Activated CD4-positive, alpha-beta T cell treated with anti-CD3 and anti-CD28 coated beads for 36 hours (primary cell): Measurements from ENCODE around the gene UCHL1. TPM values are rescaled to one million over a fixed set of nuclear protein-coding genes. Genes with fewer than 3 reads are reported as not detected.
A peak's percentile ranks its signal among the peaks of the same experiment; 100 is the strongest.

Experiments used
- ATAC-seq: fragments of 200-7000 bp; cut with Tn5 transposase; one replicate; pipeline ENCODE4 v1.10.0; 2021; ENCODE audit warnings: mild to moderate bottlenecking, moderate library complexity
- CTCF ChIA-PET: fragments of 350-600 bp; sonication (Branson Sonifier 250); formaldehyde crosslinking; loops from one replicate; lab custom pipeline; 2021; ENCODE audit warnings: antibody characterized with exemption; lab: Charles Lee
- POLR2A ChIA-PET: fragments of 350-600 bp; sonication (Branson Sonifier 250); formaldehyde crosslinking; loops from one replicate; lab custom pipeline; 2021; ENCODE audit warnings: antibody characterized with exemption, inconsistent platforms; lab: Charles Lee
- DNase-seq: peaks from one replicate; pipeline ENCODE4 v3.0.0-alpha.2; 2020
- H3K27ac Mint-ChIP-seq: one replicate; pipeline ENCODE4 v1.8.0; 2021; ENCODE audit warnings: mixed read lengths
- H3K27me3 Mint-ChIP-seq: one replicate; pipeline ENCODE4 v1.8.0; 2021; ENCODE audit warnings: mixed read lengths
- H3K36me3 Mint-ChIP-seq: one replicate; pipeline ENCODE4 v1.8.0; 2021; ENCODE audit warnings: low read depth, mixed read lengths
- H3K4me1 Mint-ChIP-seq: one replicate; pipeline ENCODE4 v1.8.0; 2021; ENCODE audit warnings: mixed read lengths
- H3K4me3 Mint-ChIP-seq: one replicate; pipeline ENCODE4 v1.8.0; 2021; ENCODE audit warnings: mild to moderate bottlenecking, moderate library complexity, mixed read lengths
- H3K9me3 Mint-ChIP-seq: one replicate; pipeline ENCODE4 v1.8.0; 2021; ENCODE audit warnings: low read depth, mixed read lengths
- intact Hi-C, 2 experiments: fragments of 100-400 bp; cut with DNase I in 1 of 2; cut with micrococcal nuclease in 1 of 2; formaldehyde crosslinking; loops; one replicate each; pipeline versions ENCODE4 v1.14.2 to v1.15.1; 2022 to 2024; cut with DNase I, micrococcal nuclease
- total RNA-seq, 2 experiments: library from RNA; stranded (reverse); gene quantifications; one replicate each; pipeline ENCODE4 v1.2.3, GENCODE V29; 2021

Gene UCHL1
- total RNA-seq, 2 experiments from 2014 or later: 1.5 to 1.7 TPM

GRCh38 chr4:41215969-41216293 is 40.8 kb upstream of the UCHL1 start:
- CTCF ChIA-PET: interaction anchor here (0.7 to 2.9 kb wide), 4 partner anchors 10 to 291 kb away, joined by 3 to 14 read pairs (median 3); no protein-coding TSS in a partner anchor
- Mint-ChIP-seq H3K4me1 (peaks cover 27% of the 10 kb centered on the region), H3K27me3 (peaks cover 61% of the 10 kb centered on the region), H3K36me3 (no peaks in the 10 kb centered on the region), H3K9me3 (no peaks in the 10 kb centered on the region), H3K4me3 (peak overlapping the region; percentile 71), H3K27ac (peak overlapping the region; percentile 78)
- POLR2A ChIA-PET: no interaction called here
- intact Hi-C loops: loop anchor here (1.0 to 10.0 kb wide), 5 partner anchors 41 to 779 kb away; partner anchors contain the start of genes SLC30A9 (in 1 of the 2), TMEM33 (in 1 of the 2) and UCHL1 (in 1 of the 2)
- DNase-seq: no peak
- ATAC-seq: no peak

- intact Hi-C loops: loop anchor here in 1 of 2 experiments (1.0 to 10.0 kb wide), 4 partner anchors 40 to 778 kb away; partner anchors contain the start of genes SLC30A9, TMEM33 and UCHL1
- CTCF ChIA-PET: interaction anchor here (0.7 to 2.9 kb wide), 4 partner anchors 10 to 291 kb away, joined by 3 to 14 read pairs (median 3); no protein-coding TSS in a partner anchor
- H3K27me3 Mint-ChIP-seq: peaks cover 65% of the 10 kb centered on the region
Observed at GRCh38 chr4:41216294-41217019, 40.3 kb upstream of the UCHL1 start.

GRCh38 chr4:41217020-41217333 is 39.8 kb upstream of the UCHL1 start:
- H3K4me3 Mint-ChIP-seq: peak overlapping the region; percentile 72
- DNase-seq: no peak
- peaks cover 27% of the 10 kb centered on the region for H3K4me1 Mint-ChIP-seq
- no peaks in the 10 kb centered on the region for H3K9me3 Mint-ChIP-seq
- POLR2A ChIA-PET: no interaction called here
- H3K27me3 Mint-ChIP-seq: peaks cover 60% of the 10 kb centered on the region
- intact Hi-C loops: loop anchor here in 1 of 2 experiments (2.0 to 10.0 kb wide), 3 partner anchors 40 to 778 kb away; partner anchors contain the start of genes SLC30A9, TMEM33 and UCHL1
- H3K36me3 Mint-ChIP-seq: no peaks in the 10 kb centered on the region
- CTCF ChIA-PET: interaction anchor here (0.5 to 1.0 kb wide), 3 partner anchors 9 to 112 kb away, joined by 3 read pairs; no protein-coding TSS in a partner anchor
- peak overlapping the region; percentile 82 for H3K27ac Mint-ChIP-seq
- no peak for ATAC-seq

More at GRCh38 chr4:41216294-41217019, 40.3 kb upstream of the UCHL1 start:
- Mint-ChIP-seq H3K4me3 (peak overlapping the region; percentile 72), H3K36me3 (no peaks in the 10 kb centered on the region), H3K27ac (peak overlapping the region; percentile 82), H3K9me3 (no peaks in the 10 kb centered on the region), H3K4me1 (peaks cover 27% of the 10 kb centered on the region)
- ATAC-seq (peak; percentile 72), DNase-seq (peak; percentile 83)
- POLR2A ChIA-PET: no interaction called here

GRCh38 chr4:41217374-41217773 is 39.4 kb upstream of the UCHL1 start:
- Mint-ChIP-seq H3K27me3 (peaks cover 58% of the 10 kb centered on the region), H3K36me3 (no peaks in the 10 kb centered on the region), H3K4me3 (no peak overlapping the region), H3K9me3 (no peaks in the 10 kb centered on the region), H3K4me1 (peaks cover 27% of the 10 kb centered on the region), H3K27ac (no peak overlapping the region)
- intact Hi-C loops: loop anchor here in 1 of 2 experiments (2.0 to 10.0 kb wide), 3 partner anchors 39 to 777 kb away; partner anchors contain the start of genes SLC30A9, TMEM33 and UCHL1
- ChIA-PET CTCF (interaction anchor here (0.5 kb wide), 1 partner anchor 112 kb away, joined by 3 read pairs; no protein-coding TSS in a partner anchor), POLR2A (no interaction called here)
- ATAC-seq (no peak), DNase-seq (no peak)

- CTCF ChIA-PET: interaction anchor here (0.7 to 0.8 kb wide), 3 partner anchors 289 to 875 kb away, joined by 3 read pairs; no protein-coding TSS in a partner anchor
- Mint-ChIP-seq H3K27ac (no peak overlapping the region), H3K4me3 (no peak overlapping the region), H3K4me1 (peaks cover 16% of the 10 kb centered on the region), H3K36me3 (no peaks in the 10 kb centered on the region), H3K27me3 (peaks cover 46% of the 10 kb centered on the region), H3K9me3 (no peaks in the 10 kb centered on the region)
- no peak for ATAC-seq
- intact Hi-C loops: loop anchor here in 1 of 2 experiments (10.0 kb wide), 1 partner anchor 776 kb away; the partner anchor contains the start of gene SLC30A9
- POLR2A ChIA-PET: interaction anchor here (0.6 kb wide), 1 partner anchor 53 kb away, joined by 3 read pairs; no protein-coding TSS in a partner anchor
- no peak for DNase-seq
Observed at GRCh38 chr4:41218703-41219102, 38.0 kb upstream of the UCHL1 start.

GRCh38 chr4:41219421-41219950 is 37.2 kb upstream of the UCHL1 start:
- CTCF ChIA-PET: interaction anchor here (0.7 kb wide), 2 partner anchors 290 to 311 kb away, joined by 3 read pairs; no protein-coding TSS in a partner anchor

GRCh38 chr4:41221850-41222645 is 34.7 kb upstream of the UCHL1 start:
- ChIA-PET CTCF (interaction anchor here (0.8 kb wide), 1 partner anchor 246 kb away, joined by 3 read pairs; no protein-coding TSS in a partner anchor), POLR2A (interaction anchor here (0.6 kb wide), 1 partner anchor 30 kb away, joined by 3 read pairs; no protein-coding TSS in a partner anchor)
- intact Hi-C loops: no loop called here
- peaks cover 29% of the 10 kb centered on the region for H3K27me3 Mint-ChIP-seq
- peaks cover under 1% of the 10 kb centered on the region for H3K4me1 Mint-ChIP-seq
- no peak overlapping the region for H3K4me3 Mint-ChIP-seq
- DNase-seq: no peak
- no peaks in the 10 kb centered on the region for H3K36me3 Mint-ChIP-seq
- H3K27ac Mint-ChIP-seq: no peak overlapping the region
- no peak for ATAC-seq
- no peaks in the 10 kb centered on the region for H3K9me3 Mint-ChIP-seq

More at GRCh38 chr4:41219421-41219950, 37.2 kb upstream of the UCHL1 start:
- no peak for ATAC-seq
- intact Hi-C loops: loop anchor here in 1 of 2 experiments (10.0 kb wide), 1 partner anchor 775 kb away; the partner anchor contains the start of gene SLC30A9
- Mint-ChIP-seq H3K27me3 (peaks cover 44% of the 10 kb centered on the region), H3K4me1 (peaks cover 16% of the 10 kb centered on the region), H3K4me3 (no peak overlapping the region), H3K36me3 (no peaks in the 10 kb centered on the region), H3K9me3 (no peaks in the 10 kb centered on the region), H3K27ac (no peak overlapping the region)
- POLR2A ChIA-PET: no interaction called here
- no peak for DNase-seq

- H3K36me3 Mint-ChIP-seq: no peaks in the 10 kb centered on the region
- H3K27ac Mint-ChIP-seq: no peak overlapping the region
- DNase-seq: no peak
- ChIA-PET POLR2A (no interaction called here), CTCF (no interaction called here)
- no peaks in the 10 kb centered on the region for H3K4me1 Mint-ChIP-seq
- no peak for ATAC-seq
- H3K27me3 Mint-ChIP-seq: peaks cover 9% of the 10 kb centered on the region
- no peaks in the 10 kb centered on the region for H3K9me3 Mint-ChIP-seq
- no peak overlapping the region for H3K4me3 Mint-ChIP-seq
- intact Hi-C loops: no loop called here
Observed at GRCh38 chr4:41227902-41228301, 28.8 kb upstream of the UCHL1 start.

GRCh38 chr4:41232406-41232805 is 24.3 kb upstream of the UCHL1 start:
- no peak for ATAC-seq
- ChIA-PET CTCF (no interaction called here), POLR2A (no interaction called here)
- H3K36me3 Mint-ChIP-seq: no peaks in the 10 kb centered on the region
- peaks cover 4% of the 10 kb centered on the region for H3K27me3 Mint-ChIP-seq
- H3K4me3 Mint-ChIP-seq: no peak overlapping the region
- H3K27ac Mint-ChIP-seq: no peak overlapping the region
- DNase-seq: no peak
- peaks cover under 1% of the 10 kb centered on the region for H3K9me3 Mint-ChIP-seq
- intact Hi-C loops: no loop called here
- H3K4me1 Mint-ChIP-seq: no peaks in the 10 kb centered on the region

GRCh38 chr4:41232856-41233255 is 23.9 kb upstream of the UCHL1 start:
- no peak for DNase-seq
- peaks cover 4% of the 10 kb centered on the region for H3K27me3 Mint-ChIP-seq
- CTCF ChIA-PET: no interaction called here
- peaks cover 2% of the 10 kb centered on the region for H3K9me3 Mint-ChIP-seq
- intact Hi-C loops: no loop called here
- H3K4me3 Mint-ChIP-seq: no peak overlapping the region
- ATAC-seq: no peak
- POLR2A ChIA-PET: no interaction called here
- H3K27ac Mint-ChIP-seq: no peak overlapping the region
- no peaks in the 10 kb centered on the region for H3K36me3 Mint-ChIP-seq
- H3K4me1 Mint-ChIP-seq: no peaks in the 10 kb centered on the region

- no peak overlapping the region for H3K4me3 Mint-ChIP-seq
- H3K27ac Mint-ChIP-seq: no peak overlapping the region
Observed at GRCh38 chr4:41236032-41236431, 20.7 kb upstream of the UCHL1 start.

More at GRCh38 chr4:41236032-41236431, 20.7 kb upstream of the UCHL1 start:
- ChIA-PET POLR2A (no interaction called here), CTCF (no interaction called here)
- Mint-ChIP-seq H3K27me3 (no peaks in the 10 kb centered on the region), H3K9me3 (peaks cover 2% of the 10 kb centered on the region), H3K36me3 (no peaks in the 10 kb centered on the region), H3K4me1 (no peaks in the 10 kb centered on the region)
- no peak for DNase-seq
- intact Hi-C loops: no loop called here
- ATAC-seq: no peak
